ENCODE results near the gene OTUD6A. TPM values are rescaled to one million over a fixed set of nuclear protein-coding genes. Genes with fewer than 3 reads are reported as not detected.

The OTUD6A gene
- total RNA-seq, 1 experiment from 2014 or later: not detected

GRCh38 chrX:70049406-70049805 is 12.9 kb upstream of the OTUD6A start:
- RAD21 ChIA-PET (ENCODE audit: low non-redundant PET in 1 of 2, low total read pairs in 2 of 2, uncharacterized antibody in 2 of 2, unreplicated experiment in 2 of 2): no interaction called here
- H3K27ac ChIP-seq (ENCODE audit: low read depth, low read length): no peak overlapping the region
- no peaks in the 10 kb centered on the region for H3K9me2 ChIP-seq (ENCODE audit: insufficient read depth)
- intact Hi-C loops (cut with micrococcal nuclease): no loop called here
- H3K79me2 ChIP-seq (ENCODE audit: insufficient read depth, low read length): no peaks in the 10 kb centered on the region
- no peaks in the 10 kb centered on the region for H3K27me3 ChIP-seq (ENCODE audit: insufficient read depth, low read length)
- H3K36me3 ChIP-seq (ENCODE audit: control insufficient read depth in 1 of 2, insufficient read depth in 2 of 2, low read length in 2 of 2): no peaks in the 10 kb centered on the region
- DNase-seq (ENCODE audit: low read depth, low spot score) (no peak), ATAC-seq (no peak)
- TF ChIP-seq SP1 (IDR thresholded peaks at IDR 0.05; ENCODE audit: low read depth): no peak
- no peak for TF ChIP-seq ZFX (IDR thresholded peaks at IDR 0.05)
- TF ChIP-seq, protein P1, sequence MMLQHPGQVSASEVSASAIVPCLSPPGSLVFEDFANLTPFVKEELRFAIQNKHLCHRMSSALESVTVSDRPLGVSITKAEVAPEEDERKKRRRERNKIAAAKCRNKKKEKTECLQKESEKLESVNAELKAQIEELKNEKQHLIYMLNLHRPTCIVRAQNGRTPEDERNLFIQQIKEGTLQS (IDR thresholded peaks at IDR 0.05): no peak
- TF ChIP-seq CBX3 (IDR thresholded peaks at IDR 0.05; ENCODE audit: low read depth): no peak
- TF ChIP-seq YY1 (IDR thresholded peaks at IDR 0.05; ENCODE audit: extremely low read depth, insufficient replicate concordance, low read depth, low read length): no peak
- TF ChIP-seq CTCF (IDR thresholded peaks at IDR 0.05 in 2 of 3, conservative IDR thresholded peaks at IDR 0.05 in 1 of 3; ENCODE audit: borderline replicate concordance in 1 of 3, insufficient read depth in 1 of 3, low read depth in 2 of 3, low read length in 2 of 3): no peak
- no peak for TF ChIP-seq ZBTB33 (IDR thresholded peaks at IDR 0.05; ENCODE audit: extremely low read depth, insufficient replicate concordance, low read length)
- TF ChIP-seq CEBPB (IDR thresholded peaks at IDR 0.05; ENCODE audit: low read depth): no peak
- TF ChIP-seq TCF7L2 (IDR thresholded peaks at IDR 0.05; ENCODE audit: borderline replicate concordance, extremely low read depth, insufficient read depth, insufficient read length): no peak
- TF ChIP-seq MAX (IDR thresholded peaks at IDR 0.05): no peak
- TF ChIP-seq ELF1 (IDR thresholded peaks at IDR 0.05; ENCODE audit: borderline replicate concordance, low read depth): no peak
- TF ChIP-seq, protein P2, sequence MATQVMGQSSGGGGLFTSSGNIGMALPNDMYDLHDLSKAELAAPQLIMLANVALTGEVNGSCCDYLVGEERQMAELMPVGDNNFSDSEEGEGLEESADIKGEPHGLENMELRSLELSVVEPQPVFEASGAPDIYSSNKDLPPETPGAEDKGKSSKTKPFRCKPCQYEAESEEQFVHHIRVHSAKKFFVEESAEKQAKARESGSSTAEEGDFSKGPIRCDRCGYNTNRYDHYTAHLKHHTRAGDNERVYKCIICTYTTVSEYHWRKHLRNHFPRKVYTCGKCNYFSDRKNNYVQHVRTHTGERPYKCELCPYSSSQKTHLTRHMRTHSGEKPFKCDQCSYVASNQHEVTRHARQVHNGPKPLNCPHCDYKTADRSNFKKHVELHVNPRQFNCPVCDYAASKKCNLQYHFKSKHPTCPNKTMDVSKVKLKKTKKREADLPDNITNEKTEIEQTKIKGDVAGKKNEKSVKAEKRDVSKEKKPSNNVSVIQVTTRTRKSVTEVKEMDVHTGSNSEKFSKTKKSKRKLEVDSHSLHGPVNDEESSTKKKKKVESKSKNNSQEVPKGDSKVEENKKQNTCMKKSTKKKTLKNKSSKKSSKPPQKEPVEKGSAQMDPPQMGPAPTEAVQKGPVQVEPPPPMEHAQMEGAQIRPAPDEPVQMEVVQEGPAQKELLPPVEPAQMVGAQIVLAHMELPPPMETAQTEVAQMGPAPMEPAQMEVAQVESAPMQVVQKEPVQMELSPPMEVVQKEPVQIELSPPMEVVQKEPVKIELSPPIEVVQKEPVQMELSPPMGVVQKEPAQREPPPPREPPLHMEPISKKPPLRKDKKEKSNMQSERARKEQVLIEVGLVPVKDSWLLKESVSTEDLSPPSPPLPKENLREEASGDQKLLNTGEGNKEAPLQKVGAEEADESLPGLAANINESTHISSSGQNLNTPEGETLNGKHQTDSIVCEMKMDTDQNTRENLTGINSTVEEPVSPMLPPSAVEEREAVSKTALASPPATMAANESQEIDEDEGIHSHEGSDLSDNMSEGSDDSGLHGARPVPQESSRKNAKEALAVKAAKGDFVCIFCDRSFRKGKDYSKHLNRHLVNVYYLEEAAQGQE (IDR thresholded peaks at IDR 0.05; ENCODE audit: low read depth): no peak
- no peak for TF ChIP-seq POLR2AphosphoS5 (IDR thresholded peaks at IDR 0.05; ENCODE audit: low read depth, low read length)
- TF ChIP-seq SRF (IDR thresholded peaks at IDR 0.05; ENCODE audit: low read depth): no peak
- H3K4me2 ChIP-seq (ENCODE audit: low read length): no peak overlapping the region
- no peaks in the 10 kb centered on the region for H4K20me1 ChIP-seq (ENCODE audit: insufficient read depth)
- H3K4me1 ChIP-seq (ENCODE audit: control insufficient read depth in 1 of 2, insufficient read depth in 2 of 2, low read length in 2 of 2): no peaks in the 10 kb centered on the region
- BruUV-seq (replicated peaks): no TSS peak
- no peak overlapping the region for H3K4me3 ChIP-seq (replicated peaks in 1 of 2; ENCODE audit: low read depth in 1 of 2, low read length in 2 of 2)
- CTCF ChIA-PET: no interaction called here
- no peak overlapping the region for H3K9ac ChIP-seq (ENCODE audit: low read length)
- no peak overlapping the region for H2AFZ ChIP-seq (ENCODE audit: low read depth, low read length, poor library complexity, severe bottlenecking)
- POLR2A ChIA-PET: no interaction called here
- no peaks in the 10 kb centered on the region for H3K9me3 ChIP-seq (ENCODE audit: control insufficient read depth in 1 of 2, insufficient read depth in 1 of 2, low read depth in 1 of 2, low read length in 2 of 2)

Data from HCT116 (cell line).